CD4-positive, alpha-beta memory T cell (primary cell): Measurements from ENCODE around the gene ZBTB16. TPM values are rescaled to one million over a fixed set of nuclear protein-coding genes. Genes with fewer than 3 reads are reported as not detected.

Experiments
- CTCF ChIA-PET: fragments of 350-600 bp; sonication (Branson Sonifier 250); formaldehyde crosslinking; loops from one replicate; lab custom pipeline; 2021; ENCODE audit warnings: inconsistent platforms; ENCODE audit not compliant: partially characterized antibody; lab: Charles Lee
- POLR2A ChIA-PET: fragments of 350-600 bp; sonication (Branson Sonifier 250); formaldehyde crosslinking; loops from one replicate; lab custom pipeline; 2021; ENCODE audit not compliant: partially characterized antibody; lab: Charles Lee
- DNase-seq, 5 donors: peaks; one replicate each; pipeline versions ENCODE4 v3.0.0 to v3.0.0-alpha.2; 2020 to 2022; ENCODE audit warnings: mixed read lengths in 1 of 5
- H3K27ac ChIP-seq: one replicate; pipeline ENCODE4 v1.7.0; 2013; ENCODE audit warnings: low read depth, low read length
- H3K27me3 ChIP-seq: 2 replicates; pipeline ENCODE4 v1.7.0; 2013; ENCODE audit warnings: mild to moderate bottlenecking, low read length, moderate library complexity; ENCODE audit not compliant: insufficient read depth
- H3K36me3 ChIP-seq: 2 replicates; pipeline ENCODE4 v1.7.0; 2013; ENCODE audit warnings: mild to moderate bottlenecking, low read length, moderate library complexity; ENCODE audit not compliant: insufficient read depth
- H3K4me1 ChIP-seq: 2 replicates; pipeline ENCODE4 v1.7.0; 2013; ENCODE audit warnings: mild to moderate bottlenecking, low read length, moderate library complexity; ENCODE audit not compliant: insufficient read depth
- H3K4me3 ChIP-seq, 2 donors: one replicate each; pipeline ENCODE4 v1.7.0; 2013; ENCODE audit warnings: low read length in 2 of 2, mild to moderate bottlenecking in 1 of 2
- H3K9me3 ChIP-seq, 2 donors: one replicate each; pipeline ENCODE4 v1.7.0; 2013; ENCODE audit warnings: low read length in 2 of 2, control low read depth in 1 of 2; ENCODE audit not compliant: control insufficient read depth in 1 of 2
- H3K27ac Mint-ChIP-seq, 7 donors: one replicate each; pipeline ENCODE4 v1.8.0; 2020 to 2021; ENCODE audit warnings: mixed read lengths in 7 of 7, mild to moderate bottlenecking in 6 of 7, inconsistent platforms in 3 of 7, moderate library complexity in 3 of 7
- H3K27me3 Mint-ChIP-seq, 2 donors: one replicate each; pipeline ENCODE4 v1.8.0; 2020 to 2021; ENCODE audit warnings: mixed read lengths in 2 of 2
- H3K36me3 Mint-ChIP-seq, 2 donors: one replicate each; pipeline ENCODE4 v1.8.0; 2020 to 2021; ENCODE audit warnings: mixed read lengths in 2 of 2, inconsistent platforms in 1 of 2, mild to moderate bottlenecking in 1 of 2
- H3K4me1 Mint-ChIP-seq, 4 donors: one replicate each; pipeline ENCODE4 v1.8.0; 2020 to 2021; ENCODE audit warnings: mixed read lengths in 4 of 4, mild to moderate bottlenecking in 1 of 4
- H3K4me3 Mint-ChIP-seq, 8 donors: one replicate each; pipeline ENCODE4 v1.8.0; 2020 to 2021; ENCODE audit warnings: mixed read lengths in 8 of 8, mild to moderate bottlenecking in 7 of 8, moderate library complexity in 6 of 8, inconsistent platforms in 3 of 8
- H3K9me3 Mint-ChIP-seq, 8 donors: one replicate each; pipeline ENCODE4 v1.8.0; 2020 to 2021; ENCODE audit warnings: mixed read lengths in 8 of 8, mild to moderate bottlenecking in 5 of 8, inconsistent platforms in 3 of 8, moderate library complexity in 1 of 8
- intact Hi-C: fragments of 100-400 bp; cut with micrococcal nuclease; formaldehyde crosslinking; loops from one replicate; pipeline ENCODE4 v1.15.1; 2023
- polyA plus RNA-seq, 2 donors: library from polyadenylated mRNA; unstranded; fragments of 300-500 nt; fragmentation: Illumina TruSeq; gene quantifications; one replicate each; pipeline ENCODE4 v1.2.3, GENCODE V29; 2021
- total RNA-seq, 2 experiments: library from RNA; stranded (reverse); gene quantifications; one replicate each; pipeline ENCODE4 v1.2.3, GENCODE V29; 2021

ZBTB16 gene
- total and polyA plus RNA-seq, 4 experiments from 2014 or later, result 5.6 to 28.4 (median 8.6) TPM

GRCh38 chr11:114061681-114062049, 2.2 kb downstream of the ZBTB16 start:
- ChIA-PET CTCF (interaction anchor here (1.8 to 6.1 kb wide), 9 partner anchors 9 to 200 kb away, joined by 5 to 66 read pairs (median 13); no protein-coding TSS in a partner anchor), POLR2A (interaction anchor here (1.0 to 3.6 kb wide), 6 partner anchors 12 to 118 kb away, joined by 3 to 25 read pairs (median 6); no protein-coding TSS in a partner anchor)
- Mint-ChIP-seq H3K4me3 (peak overlapping the region; percentile 86 to 94 (median 88)), H3K36me3 (peaks cover 0 to 6% of the 10 kb centered on the region in 2 donors), H3K27ac (peak overlapping the region in 6 of 7 donors; percentile 22 to 91 (median 72)), H3K9me3 (no peaks in the 10 kb centered on the region), H3K27me3 (peaks cover 1 to 8% of the 10 kb centered on the region in 2 donors), H3K4me1 (peaks cover 5 to 52% (median 22%) of the 10 kb centered on the region in 4 donors)
- Histone ChIP-seq H3K4me3 (no peak overlapping the region), H3K36me3 (no peaks in the 10 kb centered on the region), H3K27me3 (peaks cover 16% of the 10 kb centered on the region), H3K27ac (no peak overlapping the region), H3K9me3 (no peaks in the 10 kb centered on the region), H3K4me1 (peaks cover 17% of the 10 kb centered on the region)
- intact Hi-C loops, result loop anchor here (1.0 kb wide), 1 partner anchor 16 kb away; no protein-coding TSS in a partner anchor
- no peak for DNase-seq

- no peak overlapping the region for H3K4me3 ChIP-seq
- peaks cover 15% of the 10 kb centered on the region for H3K27me3 ChIP-seq
- H3K36me3 ChIP-seq, result no peaks in the 10 kb centered on the region
- CTCF ChIA-PET, result interaction anchor here (0.9 to 6.1 kb wide), 3 partner anchors 122 to 199 kb away, joined by 3 to 66 read pairs (median 11); no protein-coding TSS in a partner anchor
- peaks cover 1 to 7% of the 10 kb centered on the region in 2 donors for H3K27me3 Mint-ChIP-seq
- no peak overlapping the region for H3K27ac ChIP-seq
- peak overlapping the region in 6 of 7 donors; percentile 15 to 78 (median 52) for H3K27ac Mint-ChIP-seq
- H3K4me1 ChIP-seq, result peaks cover 17% of the 10 kb centered on the region
- H3K4me1 Mint-ChIP-seq, result peaks cover 7 to 55% (median 25%) of the 10 kb centered on the region in 4 donors
- no peaks in the 10 kb centered on the region for H3K9me3 ChIP-seq
- intact Hi-C loops, result no loop called here
- POLR2A ChIA-PET, result interaction anchor here (3.6 kb wide), 1 partner anchor 105 kb away, joined by 25 read pairs; no protein-coding TSS in a partner anchor
- H3K9me3 Mint-ChIP-seq, result no peaks in the 10 kb centered on the region
- peak overlapping the region; percentile 23 to 94 (median 76) for H3K4me3 Mint-ChIP-seq
- DNase-seq, result no peak
- H3K36me3 Mint-ChIP-seq, result peaks cover 0 to 6% of the 10 kb centered on the region in 2 donors
Measured at GRCh38 chr11:114062272-114062671, 2.8 kb downstream of the ZBTB16 start.

GRCh38 chr11:114063149-114063828, 3.8 kb downstream of the ZBTB16 start:
- no peaks in the 10 kb centered on the region for H3K9me3 ChIP-seq
- ChIA-PET CTCF (interaction anchor here (0.9 kb wide), 1 partner anchor 121 kb away, joined by 3 read pairs; no protein-coding TSS in a partner anchor), POLR2A (no interaction called here)
- peaks cover 9 to 64% (median 28%) of the 10 kb centered on the region in 4 donors for H3K4me1 Mint-ChIP-seq
- peaks cover 7% of the 10 kb centered on the region for H3K27me3 ChIP-seq
- H3K9me3 Mint-ChIP-seq, result no peaks in the 10 kb centered on the region
- no peak overlapping the region for H3K27ac ChIP-seq
- H3K36me3 ChIP-seq, result no peaks in the 10 kb centered on the region
- no peak overlapping the region for H3K4me3 ChIP-seq
- peaks cover 0 to 6% of the 10 kb centered on the region in 2 donors for H3K36me3 Mint-ChIP-seq
- H3K27ac Mint-ChIP-seq, result peak overlapping the region in 4 of 7 donors; percentile 13 to 44 (median 18)
- intact Hi-C loops, result no loop called here
- H3K4me3 Mint-ChIP-seq, result peak overlapping the region in 2 of 8 donors; percentile 25 to 87
- DNase-seq, result no peak
- H3K4me1 ChIP-seq, result peaks cover 15% of the 10 kb centered on the region
- peaks cover 1 to 2% of the 10 kb centered on the region in 2 donors for H3K27me3 Mint-ChIP-seq

- Mint-ChIP-seq H3K36me3 (peaks cover 0 to 5% of the 10 kb centered on the region in 2 donors), H3K27me3 (peaks cover 1 to 2% of the 10 kb centered on the region in 2 donors), H3K27ac (no peak overlapping the region), H3K4me3 (no peak overlapping the region), H3K9me3 (no peaks in the 10 kb centered on the region), H3K4me1 (peaks cover 9 to 65% (median 27%) of the 10 kb centered on the region in 4 donors)
- H3K27ac ChIP-seq, result no peak overlapping the region
- H3K4me1 ChIP-seq, result peaks cover 10% of the 10 kb centered on the region
- DNase-seq, result no peak
- H3K27me3 ChIP-seq, result peaks cover 4% of the 10 kb centered on the region
- ChIA-PET CTCF (interaction anchor here (1.0 kb wide), 1 partner anchor 12 kb away, joined by 3 read pairs; no protein-coding TSS in a partner anchor), POLR2A (no interaction called here)
- H3K9me3 ChIP-seq, result no peaks in the 10 kb centered on the region
- H3K4me3 ChIP-seq, result no peak overlapping the region
- intact Hi-C loops, result no loop called here
- no peaks in the 10 kb centered on the region for H3K36me3 ChIP-seq
Measured at GRCh38 chr11:114063829-114064201, 4.3 kb downstream of the ZBTB16 start.

- intact Hi-C loops, result no loop called here
Measured at GRCh38 chr11:114064216-114064615, 4.7 kb downstream of the ZBTB16 start.

GRCh38 chr11:114065094-114065493, 5.6 kb downstream of the ZBTB16 start:
- H3K4me1 Mint-ChIP-seq, result peaks cover 6 to 54% (median 24%) of the 10 kb centered on the region in 4 donors
- peak overlapping the region; percentile 41 to 89 (median 68) for H3K27ac Mint-ChIP-seq
- POLR2A ChIA-PET, result interaction anchor here (0.7 kb wide), 1 partner anchor 95 kb away, joined by 3 read pairs; no protein-coding TSS in a partner anchor
- H3K9me3 ChIP-seq, result no peaks in the 10 kb centered on the region
- H3K9me3 Mint-ChIP-seq, result no peaks in the 10 kb centered on the region
- no peak overlapping the region for H3K4me3 ChIP-seq
- peak overlapping the region; percentile 17 for H3K27ac ChIP-seq
- intact Hi-C loops, result loop anchor here (5.0 kb wide), 1 partner anchor 37 kb away; no protein-coding TSS in a partner anchor
- DNase-seq, result no peak
- H3K4me3 Mint-ChIP-seq, result peak overlapping the region in 4 of 8 donors; percentile 36 to 59 (median 50)
- H3K36me3 ChIP-seq, result no peaks in the 10 kb centered on the region
- peaks cover 0 to 2% of the 10 kb centered on the region in 2 donors for H3K36me3 Mint-ChIP-seq
- H3K27me3 ChIP-seq, result peaks cover 4% of the 10 kb centered on the region
- peaks cover 0 to under 1% of the 10 kb centered on the region in 2 donors for H3K27me3 Mint-ChIP-seq
- CTCF ChIA-PET, result interaction anchor here (1.4 to 1.5 kb wide), 2 partner anchors 17 to 196 kb away, joined by 3 to 6 read pairs; no protein-coding TSS in a partner anchor
- peaks cover 7% of the 10 kb centered on the region for H3K4me1 ChIP-seq

More at GRCh38 chr11:114064216-114064615, 4.7 kb downstream of the ZBTB16 start:
- Mint-ChIP-seq H3K4me3 (no peak overlapping the region), H3K27ac (peak overlapping the region in 3 of 7 donors; percentile 27 to 41 (median 30)), H3K36me3 (peaks cover 0 to 4% of the 10 kb centered on the region in 2 donors), H3K9me3 (no peaks in the 10 kb centered on the region), H3K27me3 (peaks cover 0 to 1% of the 10 kb centered on the region in 2 donors), H3K4me1 (peaks cover 7 to 61% (median 24%) of the 10 kb centered on the region in 4 donors)
- Histone ChIP-seq H3K4me1 (peaks cover 7% of the 10 kb centered on the region), H3K27ac (no peak overlapping the region), H3K36me3 (no peaks in the 10 kb centered on the region), H3K9me3 (no peaks in the 10 kb centered on the region), H3K4me3 (no peak overlapping the region), H3K27me3 (peaks cover 4% of the 10 kb centered on the region)
- CTCF ChIA-PET, result interaction anchor here (1.0 kb wide), 1 partner anchor 12 kb away, joined by 3 read pairs; no protein-coding TSS in a partner anchor
- POLR2A ChIA-PET, result interaction anchor here (0.6 kb wide), 1 partner anchor 62 kb away, joined by 3 read pairs; no protein-coding TSS in a partner anchor
- no peak for DNase-seq
